H1 (cell line): Measurements from ENCODE around the gene SFRP2. TPM values are rescaled to one million over a fixed set of nuclear protein-coding genes. Genes with fewer than 3 reads are reported as not detected.

Source experiments
- CTCF ChIA-PET: fragments of 300-600 bp; sonication (Branson Sonifier 250); formaldehyde crosslinking; loops from one replicate; lab custom pipeline; 2021; ENCODE audit not compliant: partially characterized antibody; lab: Charles Lee
- POLR2A ChIA-PET: fragments of 300-600 bp; sonication (Branson Sonifier 250); formaldehyde crosslinking; loops from one replicate; lab custom pipeline; 2021; ENCODE audit warnings: inconsistent platforms; ENCODE audit not compliant: partially characterized antibody; lab: Charles Lee
- DNase-seq, 2 experiments: peaks; one replicate each; pipeline versions ENCODE4 v3.0.0 to v3.0.0-alpha.2; 2010 to 2022; ENCODE audit warnings: low spot score in 2 of 2, low read depth in 1 of 2, mixed read lengths in 1 of 2
- FAIRE-seq: peaks from 2 replicates; lab custom pipeline; 2011; peaks lifted over from hg19 to GRCh38; lab: Jason Lieb, UNC
- H2AFZ ChIP-seq: 2 replicates; pipeline ENCODE4 v1.8.1; 2012; ENCODE audit warnings: low read length, inconsistent platforms
- H2AK5ac ChIP-seq: 2 replicates; pipeline ENCODE4 v1.6.1; 2013; ENCODE audit warnings: low read depth, low read length
- H2BK120ac ChIP-seq: replicated peaks from 2 replicates; pipeline ENCODE3; 2013; ENCODE audit warnings: low read depth, low read length, inconsistent platforms
- H2BK12ac ChIP-seq: 2 replicates; pipeline ENCODE4 v1.6.1; 2013; ENCODE audit warnings: low read depth, low read length
- H2BK15ac ChIP-seq: 2 replicates; pipeline ENCODE4 v1.6.1; 2013; ENCODE audit warnings: low read length
- H2BK20ac ChIP-seq: 2 replicates; pipeline ENCODE4 v1.6.1; 2013; ENCODE audit warnings: low read length
- H2BK5ac ChIP-seq: 2 replicates; pipeline ENCODE4 v1.6.1; 2013; ENCODE audit warnings: low read depth, low read length
- H3K14ac ChIP-seq: 2 replicates; pipeline ENCODE4 v1.6.1; 2013; ENCODE audit warnings: inconsistent platforms; ENCODE audit not compliant: insufficient read length
- H3K18ac ChIP-seq: 2 replicates; pipeline ENCODE4 v1.6.1; 2013; ENCODE audit warnings: low read length; ENCODE audit errors: extremely low read depth
- H3K23ac ChIP-seq: 2 replicates; pipeline ENCODE4 v1.6.1; 2013; ENCODE audit warnings: inconsistent platforms; ENCODE audit not compliant: insufficient read length
- H3K23me2 ChIP-seq: 2 replicates; pipeline ENCODE4 v1.6.1; 2013; ENCODE audit warnings: low read depth, low read length
- H3K27ac ChIP-seq: 2 replicates; pipeline ENCODE4 v1.6.1; 2011; ENCODE audit warnings: low read depth, low read length, inconsistent platforms
- H3K27me3 ChIP-seq, 4 experiments: replicated peaks in 1 of 4; 1 replicate in 1 of 4; 2 replicates in 3 of 4; pipeline versions ENCODE4 v1.6.1 to v1.8.1; 2011 to 2013; ENCODE audit warnings: low read length in 3 of 4, mild to moderate bottlenecking in 3 of 4, inconsistent platforms in 2 of 4, mixed read lengths in 2 of 4, moderate library complexity in 1 of 4; ENCODE audit not compliant: control insufficient read depth in 3 of 4, insufficient read depth in 3 of 4; ENCODE audit errors: extremely low read depth in 1 of 4
- H3K36me3 ChIP-seq, 4 experiments: 2 replicates each; pipeline versions ENCODE4 v1.6.1 to v1.8.1; 2011 to 2013; ENCODE audit warnings: mild to moderate bottlenecking in 4 of 4, low read length in 3 of 4, moderate library complexity in 2 of 4, control low read depth in 1 of 4, inconsistent platforms in 1 of 4; ENCODE audit not compliant: insufficient read depth in 4 of 4, control insufficient read depth in 2 of 4
- H3K4ac ChIP-seq: replicated peaks from 2 replicates; pipeline ENCODE3; 2013; ENCODE audit warnings: low read length, low read depth, mixed read lengths, inconsistent platforms; ENCODE audit not compliant: insufficient read length
- H3K4me1 ChIP-seq, 4 experiments: replicated peaks in 1 of 4; 1 replicate in 1 of 4; 2 replicates in 3 of 4; pipeline versions ENCODE4 v1.6.1 to v1.8.1; 2011 to 2013; ENCODE audit warnings: low read length in 3 of 4, inconsistent platforms in 2 of 4, mixed read lengths in 1 of 4; ENCODE audit not compliant: insufficient read depth in 4 of 4, control insufficient read depth in 3 of 4
- H3K4me2 ChIP-seq, 2 experiments: 2 replicates each; pipeline versions ENCODE4 v1.6.1 to v1.8.1; 2011 to 2013; ENCODE audit warnings: low read depth in 2 of 2, low read length in 2 of 2, control low read depth in 1 of 2, inconsistent platforms in 1 of 2, mild to moderate bottlenecking in 1 of 2; ENCODE audit not compliant: insufficient read depth in 1 of 2
- H3K4me3 ChIP-seq, 4 experiments: fragments of 200-600, 300-600 bp in 1 of 4; sonication (generic), shearing (Covaris generic), sonication (Bioruptor Twin) in 1 of 4; 2 replicates each; pipeline versions ENCODE4 v1.5.1 to v1.8.1; 2011 to 2016; ENCODE audit warnings: low read length in 4 of 4, low read depth in 3 of 4, control low read depth in 2 of 4, inconsistent platforms in 2 of 4, mild to moderate bottlenecking in 2 of 4, mixed read lengths in 1 of 4, moderate library complexity in 1 of 4; ENCODE audit not compliant: insufficient read depth in 2 of 4; ENCODE audit errors: extremely low read depth in 1 of 4
- H3K56ac ChIP-seq: replicated peaks from 2 replicates; pipeline ENCODE3; 2013; ENCODE audit warnings: low read depth, mild to moderate bottlenecking, mixed read lengths, low read length, inconsistent platforms; ENCODE audit not compliant: insufficient read length
- H3K79me1 ChIP-seq: 2 replicates; pipeline ENCODE4 v1.6.1; 2013; ENCODE audit warnings: low read depth, low read length, control low read depth
- H3K79me2 ChIP-seq, 2 experiments: 2 replicates each; pipeline versions ENCODE4 v1.6.1 to v1.8.1; 2012 to 2013; ENCODE audit warnings: low read length in 2 of 2, mild to moderate bottlenecking in 2 of 2, inconsistent platforms in 1 of 2; ENCODE audit not compliant: insufficient read depth in 2 of 2, control insufficient read depth in 1 of 2
- H3K9ac ChIP-seq, 4 experiments: replicated peaks in 1 of 4; 1 replicate in 1 of 4; 2 replicates in 3 of 4; pipeline versions ENCODE4 v1.6.1 to v1.8.1; 2011 to 2013; ENCODE audit warnings: low read depth in 3 of 4, low read length in 3 of 4, control low read depth in 2 of 4, mild to moderate bottlenecking in 2 of 4, moderate library complexity in 2 of 4, inconsistent platforms in 1 of 4; ENCODE audit errors: extremely low read depth in 1 of 4
- H3K9me3 ChIP-seq, 2 experiments: 2 replicates each; pipeline versions ENCODE4 v1.6.1 to v1.8.1; 2012 to 2013; ENCODE audit warnings: mild to moderate bottlenecking in 2 of 2, moderate library complexity in 2 of 2, control low read depth in 1 of 2, inconsistent platforms in 1 of 2, low read depth in 1 of 2, low read length in 1 of 2, mixed read lengths in 1 of 2; ENCODE audit not compliant: insufficient read depth in 2 of 2
- H4K20me1 ChIP-seq, 2 experiments: replicated peaks in 1 of 2; 2 replicates each; pipeline versions ENCODE3 to v1.8.1; 2011 to 2013; ENCODE audit warnings: inconsistent platforms in 2 of 2, low read length in 2 of 2, mild to moderate bottlenecking in 1 of 2; ENCODE audit not compliant: insufficient read depth in 2 of 2, control insufficient read depth in 1 of 2
- H4K5ac ChIP-seq: 2 replicates; pipeline ENCODE4 v1.6.1; 2013; ENCODE audit warnings: low read length, low read depth, mixed read lengths, inconsistent platforms; ENCODE audit not compliant: insufficient read length
- H4K8ac ChIP-seq: 2 replicates; pipeline ENCODE4 v1.8.0; 2013; ENCODE audit warnings: mild to moderate bottlenecking, moderate library complexity, low read length, inconsistent platforms; ENCODE audit not compliant: insufficient read depth; ENCODE audit errors: extremely low read depth
- H4K91ac ChIP-seq: replicated peaks from 2 replicates; pipeline ENCODE3; 2013; ENCODE audit warnings: low read length, mixed read lengths, inconsistent platforms; ENCODE audit not compliant: insufficient read length
- BRCA1 ChIP-seq: IDR thresholded peaks from 2 replicates; pipeline ENCODE4 v1.6.1; 2012; ENCODE audit warnings: low read depth, low read length, improper control_type of control experiment
- CHD2 ChIP-seq: IDR thresholded peaks from 2 replicates; pipeline ENCODE4 v1.6.1; 2012; ENCODE audit warnings: low read length, improper control_type of control experiment
- CTBP2 ChIP-seq: IDR thresholded peaks from 2 replicates; pipeline ENCODE4 v1.7.0; 2011; ENCODE audit warnings: borderline replicate concordance, mild to moderate bottlenecking, moderate library complexity, mixed read lengths, low read length; ENCODE audit not compliant: insufficient read depth, insufficient read length
- EGR1 ChIP-seq: IDR thresholded peaks from 2 replicates; pipeline ENCODE4 v1.6.1; 2011; ENCODE audit warnings: low read depth, low read length, borderline replicate concordance
- GABPA ChIP-seq: IDR thresholded peaks from 2 replicates; pipeline ENCODE4 v1.6.1; 2011; ENCODE audit warnings: mild to moderate bottlenecking, low read length, moderate library complexity, borderline replicate concordance; ENCODE audit not compliant: insufficient read depth
- GTF2F1 ChIP-seq: IDR thresholded peaks from 2 replicates; pipeline ENCODE4 v1.6.1; 2012; ENCODE audit warnings: low read depth, low read length, improper control_type of control experiment, borderline replicate concordance
- PHF8 ChIP-seq: fragments of 200-600 bp; sonication (generic); conservative IDR thresholded peaks from 2 replicates; pipeline ENCODE4 v1.7.1; 2012; ENCODE audit warnings: low read depth, mild to moderate bottlenecking, inconsistent platforms, low read length, moderate library complexity
- RXRA ChIP-seq: IDR thresholded peaks from 2 replicates; pipeline ENCODE4 v1.6.1; 2011; ENCODE audit warnings: low read depth, mild to moderate bottlenecking, low read length, moderate library complexity; ENCODE audit not compliant: insufficient read depth
- WGBS, 2 experiments: shearing (Covaris generic) in 1 of 2; methylation state at CpG; one replicate each; pipeline versions ENCODE4 v1.1.6 to v1.1.7; 2013 to 2015; ENCODE audit warnings: low lambda C conversion rate in 2 of 2, mixed read lengths in 2 of 2, inconsistent platforms in 1 of 2, low coverage in 1 of 2, missing lambda C conversion rate in 1 of 2; ENCODE audit not compliant: insufficient replicate concordance in 2 of 2, insufficient coverage in 1 of 2, insufficient read length in 1 of 2; ENCODE audit errors: extremely low coverage in 1 of 2, missing lambda C conversion rate in 1 of 2; 5-methylcytosine and 5-hydroxymethylcytosine counted together
- polyA plus RNA-seq, 7 experiments: library from polyadenylated mRNA; depleted of rRNA in 3 of 7; stranded (reverse) in 5 of 7; unstranded in 2 of 7; fragments of >200 nt in 5 of 7; fragments of 200-250 nt in 2 of 7; gene quantifications; 1 replicate in 5 of 7; 2 replicates in 1 of 7; 4 replicates in 1 of 7; pipeline versions ENCODE4 v1.2.1 to v1.2.3, GENCODE V29; 2011 to 2013; ENCODE audit warnings: missing spikeins in 2 of 7, mixed read lengths in 2 of 7
- total RNA-seq: library from RNA; stranded (reverse); fragmentation: NEBNext Ultra II Directional; extraction: Animal tissue kit (Norgen Biotek cat#: 25700); gene quantifications from 2 replicates; pipeline ENCODE4 v1.2.1, GENCODE V29; 2021
- TF ChIP-seq, protein P1 (sequence below): IDR thresholded peaks from 2 replicates; pipeline ENCODE4 v1.6.1; 2012; ENCODE audit warnings: inconsistent platforms
- TF ChIP-seq, protein P2 (sequence below): IDR thresholded peaks from 2 replicates; pipeline ENCODE4 v1.6.1; 2012; ENCODE audit warnings: inconsistent platforms

Gene SFRP2
- total and polyA plus RNA-seq, 2 of the 8 experiments (the other 6 are each of a cell fraction or from before 2014, with no cell fraction given) = 108 to 342 TPM

DNA sequence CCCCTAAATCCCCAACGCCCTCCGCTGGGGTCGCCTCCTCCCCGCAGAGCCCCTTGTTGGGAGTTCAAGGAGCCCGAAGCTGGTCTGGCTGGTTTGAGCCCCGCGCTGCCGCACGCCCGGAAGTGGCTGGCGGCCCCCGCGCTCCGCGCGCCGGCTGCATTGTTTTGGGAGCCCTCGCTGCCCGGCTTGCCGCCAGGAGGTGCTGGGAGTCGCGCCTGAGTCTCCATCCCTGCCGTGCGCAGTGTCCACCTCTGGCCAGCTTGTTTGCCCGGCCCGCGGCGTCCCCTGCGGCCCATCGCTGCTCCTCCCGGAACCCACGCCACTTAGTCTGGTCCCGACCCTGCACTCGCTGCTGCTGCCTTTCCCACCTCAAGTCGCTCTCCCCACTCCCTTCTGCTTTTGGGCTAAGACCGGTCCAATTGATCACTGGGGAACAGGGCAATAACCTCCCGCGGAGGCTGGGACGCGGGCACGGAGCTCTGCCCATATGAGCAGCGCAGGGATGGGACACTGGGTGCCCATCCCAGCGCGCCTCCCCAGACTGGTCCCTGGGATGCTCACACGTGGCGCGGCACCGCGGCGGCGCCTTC lies 2.2 kb upstream of the SFRP2 start:
- Histone ChIP-seq H2AK5ac (peak overlapping the region; percentile 71; the same call in 1 of the 2 replicates), H4K8ac (peak overlapping the region; percentile 81), H3K56ac (peak overlapping the region; percentile 75), H3K27me3 (peaks cover 0 to 11% (median 8%) of the 10 kb centered on the region in 4 experiments; a peak in 5 of 7 replicates), H3K4ac (peak overlapping the region; percentile 72), H2BK15ac (peak overlapping the region; percentile 92; the same call in 1 of the 2 replicates), H3K79me1 (peaks cover 4% of the 10 kb centered on the region; the same call in 1 of the 2 replicates), H2BK20ac (peak overlapping the region; percentile 87), H3K18ac (peak overlapping the region; percentile 95), H3K27ac (peak overlapping the region; percentile 55; the same call in 1 of the 2 replicates), H3K23me2 (peaks cover 32% of the 10 kb centered on the region), H3K9me3 (no peaks in the 10 kb centered on the region), H3K4me3 (peak overlapping the region; percentile 80 to 94 (median 94)), H2BK12ac (peak overlapping the region; percentile 98), H2BK120ac (peak overlapping the region; percentile 30), H3K36me3 (no peaks in the 10 kb centered on the region; a peak in 1 of 8 replicates), H3K4me1 (peaks cover 0 to 18% (median 14%) of the 10 kb centered on the region in 4 experiments; a peak in 6 of 7 replicates), H3K14ac (no peak overlapping the region), H4K20me1 (peaks cover 3 to 6% of the 10 kb centered on the region in 2 experiments), H3K23ac (no peak overlapping the region), H3K4me2 (peak overlapping the region; percentile 85 to 96), H4K91ac (peak overlapping the region; percentile 94), H4K5ac (peak overlapping the region; percentile 55), H3K79me2 (peaks cover 15 to 28% of the 10 kb centered on the region in 2 experiments), H2BK5ac (peak overlapping the region; percentile 97), H3K9ac (peak overlapping the region; percentile 64 to 75 (median 68)), H2AFZ (no peak overlapping the region)
- 3% methylated on average over 37 of the region's 51 CpGs; no CpG with 5 or more reads in 1 of the 2 experiments for WGBS, 2 experiments
- ChIA-PET POLR2A (interaction anchor here (0.6 to 5.1 kb wide), 33 partner anchors 7 to 633 kb away, joined by 3 to 77 read pairs (median 5); partner anchors contain the start of gene TMEM131L), CTCF (interaction anchor here (0.6 to 9.5 kb wide), 19 partner anchors 9 to 626 kb away, joined by 3 to 117 read pairs (median 3); no protein-coding TSS in a partner anchor)
- DNase-seq (peak; percentile 51 to 88), FAIRE-seq (no peak)
- TF ChIP-seq CTBP2 = no peak
- TF ChIP-seq, protein P1, sequence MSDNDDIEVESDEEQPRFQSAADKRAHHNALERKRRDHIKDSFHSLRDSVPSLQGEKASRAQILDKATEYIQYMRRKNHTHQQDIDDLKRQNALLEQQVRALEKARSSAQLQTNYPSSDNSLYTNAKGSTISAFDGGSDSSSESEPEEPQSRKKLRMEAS = peak; percentile 50
- TF ChIP-seq GTF2F1 = no peak
- TF ChIP-seq CHD2 = no peak
- no peak for TF ChIP-seq GABPA
- TF ChIP-seq EGR1 = peak; percentile 81
- 0 out of 2 replicates have a peak, but pooled peaks have one; percentile 17 for TF ChIP-seq PHF8
- TF ChIP-seq, protein P2, sequence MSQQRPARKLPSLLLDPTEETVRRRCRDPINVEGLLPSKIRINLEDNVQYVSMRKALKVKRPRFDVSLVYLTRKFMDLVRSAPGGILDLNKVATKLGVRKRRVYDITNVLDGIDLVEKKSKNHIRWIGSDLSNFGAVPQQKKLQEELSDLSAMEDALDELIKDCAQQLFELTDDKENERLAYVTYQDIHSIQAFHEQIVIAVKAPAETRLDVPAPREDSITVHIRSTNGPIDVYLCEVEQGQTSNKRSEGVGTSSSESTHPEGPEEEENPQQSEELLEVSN = peak; percentile 28
- TF ChIP-seq BRCA1 = no peak
- no peak for TF ChIP-seq RXRA
